Muscle of back (tissue), 13 donors: ENCODE results near the gene FAM171A2. TPM values are rescaled to one million over a fixed set of nuclear protein-coding genes. Genes with fewer than 3 reads are reported as not detected.
"Not testable (repeated sequence)": the region's sequence is repeated elsewhere in the genome, so short reads cannot be mapped to it uniquely, and the experiment has no call there.

ENCODE experiments used
- DNase-seq, 3 donors: peaks; one replicate each; pipeline versions ENCODE4 v3.0.0 to v3.0.0-alpha.2; 2013
- long read RNA-seq, 9 donors: transcript quantifications; one replicate each; lab custom pipeline, GENCODE V29; 2026
- polyA plus RNA-seq, 10 donors: library from polyadenylated mRNA; unstranded; fragments of 120-200 nt; gene quantifications; one replicate each; pipeline ENCODE4 v1.2.1, GENCODE V29; 2013; ENCODE audit not compliant: insufficient read length in 10 of 10

Gene FAM171A2
- 10 to 100 TPM; 44.1 to 84.8 (median 64.4) TPM for polyA plus RNA-seq
- long read RNA-seq, donor 1, transcript FAM171A2-201 (8 exons, 3,160 nt), result major isoform, 18 of 31 reads
- long read RNA-seq, donor 1, partial matches to known transcripts, result 12 of 31 reads
- long read RNA-seq, donor 1, other reads (novel, unspliced or antisense), result 0 of 31 reads
- long read RNA-seq, donor 2, transcript FAM171A2-201 (8 exons, 3,160 nt), result major isoform, 12 of 12 reads
- long read RNA-seq, donor 2, partial matches to known transcripts, result 0 of 12 reads
- long read RNA-seq, donor 2, other reads (novel, unspliced or antisense), result 0 of 12 reads
- long read RNA-seq, donor 3, result 0 reads
- long read RNA-seq, donor 4, transcript FAM171A2-201 (8 exons, 3,160 nt), result major isoform, 13 of 13 reads
- long read RNA-seq, donor 4, partial matches to known transcripts, result 0 of 13 reads
- long read RNA-seq, donor 4, other reads (novel, unspliced or antisense), result 0 of 13 reads
- long read RNA-seq, donor 5, transcript FAM171A2-201 (8 exons, 3,160 nt), result major isoform, 12 of 63 reads
- long read RNA-seq, donor 5, partial matches to known transcripts, result 50 of 63 reads
- long read RNA-seq, donor 5, other reads (novel, unspliced or antisense), result 0 of 63 reads
- long read RNA-seq, donor 6, transcript FAM171A2-201 (8 exons, 3,160 nt), result major isoform, 16 of 24 reads
- long read RNA-seq, donor 6, partial matches to known transcripts, result 7 of 24 reads
- long read RNA-seq, donor 6, other reads (novel, unspliced or antisense), result 0 of 24 reads
- long read RNA-seq, donor 7, transcript FAM171A2-201 (8 exons, 3,160 nt), result major isoform, 20 of 32 reads
- long read RNA-seq, donor 7, partial matches to known transcripts, result 11 of 32 reads
- long read RNA-seq, donor 7, other reads (novel, unspliced or antisense), result 0 of 32 reads
- long read RNA-seq, donor 8, transcript FAM171A2-201 (8 exons, 3,160 nt), result major isoform, 8 of 9 reads
- long read RNA-seq, donor 8, partial matches to known transcripts, result 0 of 9 reads
- long read RNA-seq, donor 8, other reads (novel, unspliced or antisense), result 0 of 9 reads
- long read RNA-seq, donor 9, partial matches to known transcripts, result 0 of 3 reads
- long read RNA-seq, donor 9, other reads (novel, unspliced or antisense), result 0 of 3 reads

DNA sequence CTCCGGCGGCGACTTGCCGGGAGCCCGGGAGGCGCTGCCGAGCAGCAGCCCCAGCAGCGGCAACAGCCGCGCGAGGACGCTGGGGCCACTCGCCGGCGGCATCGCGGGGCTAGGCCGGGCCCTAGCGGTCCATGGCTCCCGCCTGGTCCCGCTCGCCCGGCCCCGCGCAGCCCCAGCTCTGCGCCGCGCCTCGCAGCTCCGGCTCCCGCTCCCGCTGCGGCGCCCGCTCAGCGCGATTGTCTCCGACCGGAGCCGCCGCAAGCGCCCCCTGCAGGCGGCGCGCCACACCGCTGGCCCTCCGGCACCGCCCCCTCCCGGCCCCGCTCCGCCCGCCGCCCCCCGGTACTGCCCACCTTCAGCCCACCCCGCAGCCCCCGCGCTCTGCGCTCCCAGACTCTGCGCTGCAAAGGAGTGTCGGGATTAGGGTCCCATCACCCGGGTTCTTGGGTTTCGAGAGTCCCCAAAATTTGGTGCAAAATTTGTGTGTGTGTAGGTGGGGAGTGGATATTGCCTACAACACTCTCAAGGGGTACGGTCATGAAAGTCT is at the start of gene FAM171A2:
FAM171A2 (minus strand) TSS at position 241 of the 547 bp plus-strand sequence; CDS start at position 102, 139 bp downstream.
- DNase-seq, result peak in 2 of 3 donors; percentile 83 to 86

DNA sequence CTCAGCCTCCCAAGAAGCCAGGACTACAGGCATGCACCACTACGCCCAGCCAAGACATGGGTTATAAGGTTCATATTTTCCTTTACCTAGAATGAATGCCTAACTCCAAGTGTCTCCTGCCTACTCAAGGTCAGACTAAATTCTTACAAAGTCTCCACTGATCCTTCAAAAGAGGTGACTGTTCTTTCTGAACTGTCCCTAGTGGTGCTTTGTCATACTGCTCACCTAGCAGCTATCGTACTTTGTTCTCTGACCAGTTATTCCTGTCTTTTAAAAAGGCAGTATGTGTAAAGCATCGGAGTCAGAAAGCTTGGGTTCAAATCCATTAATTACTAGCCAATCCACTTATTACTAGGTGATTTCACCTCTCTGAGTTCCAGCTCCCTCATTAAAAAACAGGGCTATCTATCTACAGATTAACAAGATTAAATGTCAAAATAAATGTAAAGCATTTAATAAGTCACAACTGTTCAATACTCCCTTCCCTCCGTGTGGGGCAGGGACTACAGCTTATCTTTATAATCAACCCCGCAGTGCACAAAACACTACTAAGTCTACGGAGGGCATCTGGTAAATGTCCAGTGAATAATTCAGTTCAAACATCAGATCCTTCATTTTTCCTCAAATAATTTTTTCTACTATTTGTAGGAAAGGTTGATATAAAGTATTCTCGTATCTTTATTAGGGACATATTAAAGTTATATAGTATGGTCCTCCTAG is 45.8 kb upstream of the FAM171A2 start:
- no peak for DNase-seq

DNA sequence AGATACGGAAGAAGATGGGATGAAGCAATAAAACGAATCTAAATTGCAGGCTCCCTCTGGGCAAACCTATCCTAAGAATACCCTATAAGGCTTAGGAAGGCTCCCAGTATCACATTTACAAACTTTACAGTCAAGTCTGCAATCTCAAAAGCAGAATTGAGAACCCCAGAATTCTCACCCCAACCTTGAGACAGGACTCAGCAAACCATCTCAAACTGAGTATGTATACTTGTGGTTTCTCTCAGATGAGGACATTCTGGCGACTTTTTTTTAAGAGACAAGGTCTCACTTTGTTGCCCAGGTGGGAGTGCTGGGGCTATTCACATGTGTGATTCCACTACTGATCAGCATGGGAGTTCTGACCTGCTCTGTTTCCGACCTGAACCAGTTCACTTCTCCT is 45.1 kb upstream of the FAM171A2 start:
- DNase-seq, result no peak

DNA sequence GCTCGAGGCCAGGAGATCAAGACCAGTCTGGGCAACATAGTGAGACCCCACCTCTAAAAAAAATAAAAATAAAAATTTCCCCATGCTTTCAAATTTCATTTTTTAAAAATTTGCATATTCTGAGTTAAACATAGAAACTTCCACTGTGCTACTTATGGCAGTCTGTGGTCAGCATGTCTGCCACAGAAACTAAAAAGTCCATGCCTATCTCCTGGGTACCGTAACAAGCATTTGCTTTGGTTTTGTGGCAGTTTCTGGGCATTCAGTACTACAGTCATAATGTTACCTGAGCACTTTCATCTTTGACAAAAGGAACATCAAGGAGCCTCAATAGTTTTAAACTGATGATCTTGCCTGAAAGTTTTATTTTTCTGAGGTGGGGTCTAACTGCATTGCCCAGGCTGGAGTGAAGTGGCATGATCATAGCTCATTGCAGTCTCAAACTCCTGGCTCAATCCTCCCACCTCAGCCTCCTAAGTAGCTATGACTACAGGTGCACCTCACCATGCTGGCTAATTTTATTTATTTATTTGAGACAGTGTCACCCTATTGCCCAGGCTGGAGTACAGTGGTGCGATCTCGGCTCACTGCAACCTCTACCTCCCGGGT is 39.0 kb upstream of the FAM171A2 start:
- no peak for DNase-seq

DNA sequence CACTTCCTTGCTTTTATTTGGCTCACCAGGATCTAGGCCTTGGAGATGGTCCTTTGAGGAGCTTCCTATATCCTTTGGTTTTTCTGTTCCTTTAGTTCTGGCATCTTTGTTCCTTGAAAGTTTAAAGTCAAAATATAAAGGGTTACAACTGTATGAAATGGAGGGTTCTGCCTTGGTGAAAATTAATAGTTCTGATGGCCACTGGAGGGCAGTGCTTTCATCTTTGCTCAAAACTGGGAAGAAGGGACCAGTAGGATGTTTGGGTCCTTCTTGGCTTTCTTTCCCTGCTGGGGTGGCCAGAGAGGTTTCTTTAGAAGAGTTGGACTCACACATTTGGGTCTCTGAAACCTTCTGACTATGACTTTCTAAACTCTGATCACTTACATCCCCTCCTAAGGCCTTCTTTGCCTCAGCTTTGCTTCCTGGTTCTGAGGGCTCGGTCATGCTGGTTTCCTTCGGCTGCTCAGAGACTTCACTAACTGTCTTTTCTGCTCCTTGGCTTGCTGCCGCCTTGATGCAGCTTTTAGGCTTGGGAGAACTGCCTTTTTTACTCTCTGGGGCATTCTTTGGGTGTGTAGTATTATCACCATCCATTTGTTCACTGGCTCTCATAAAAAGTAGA is 36.7 kb upstream of the FAM171A2 start:
- no peak for DNase-seq

DNA sequence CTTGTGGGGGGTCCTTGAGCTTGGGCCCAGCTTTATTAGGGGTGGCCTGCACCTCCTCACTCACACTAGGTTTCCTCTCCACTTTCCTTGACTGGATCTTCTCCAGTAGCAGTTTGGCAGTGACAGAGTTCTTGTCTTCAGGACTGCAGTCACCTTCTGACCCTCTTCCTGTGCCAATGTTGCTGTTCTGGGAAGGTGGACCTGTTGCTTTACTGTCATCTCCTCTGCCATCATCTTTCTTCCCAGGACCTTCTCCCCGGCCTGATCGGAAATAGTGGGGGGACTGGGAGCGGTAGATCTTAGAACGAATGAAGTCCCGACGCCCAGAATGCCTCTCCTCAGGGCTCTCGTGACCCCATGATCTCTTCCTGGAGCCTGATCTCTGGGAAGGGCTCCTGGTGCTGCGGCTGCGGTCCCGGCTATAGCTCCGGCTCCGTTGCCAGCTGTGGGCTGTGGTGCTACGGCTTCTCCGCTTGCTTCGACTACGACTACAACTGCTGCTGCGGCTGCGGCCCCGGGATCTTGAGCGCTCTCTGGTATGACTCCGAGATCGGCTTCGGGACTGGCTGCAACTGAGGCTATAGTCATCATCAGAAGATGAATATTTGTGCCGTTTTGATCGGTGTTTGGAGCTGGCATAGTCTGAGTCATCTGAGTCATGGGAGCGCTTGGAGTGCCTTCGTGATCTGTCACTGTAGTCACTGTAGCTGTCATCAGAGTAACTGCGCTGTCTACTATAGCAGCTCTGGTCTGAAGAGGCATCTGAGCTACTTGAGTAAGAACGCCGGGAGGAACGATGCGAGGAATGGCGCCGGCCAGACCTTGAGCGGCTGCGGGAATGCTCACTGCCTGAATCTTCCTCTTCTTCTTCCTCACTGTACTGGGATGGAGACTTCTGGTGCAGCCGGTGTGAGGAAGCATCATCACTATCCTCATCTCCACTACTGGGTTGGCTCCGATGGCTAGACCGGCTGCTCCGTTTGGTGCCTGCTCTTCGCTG is 35.3 kb upstream of the FAM171A2 start:
- DNase-seq, result no peak

DNA sequence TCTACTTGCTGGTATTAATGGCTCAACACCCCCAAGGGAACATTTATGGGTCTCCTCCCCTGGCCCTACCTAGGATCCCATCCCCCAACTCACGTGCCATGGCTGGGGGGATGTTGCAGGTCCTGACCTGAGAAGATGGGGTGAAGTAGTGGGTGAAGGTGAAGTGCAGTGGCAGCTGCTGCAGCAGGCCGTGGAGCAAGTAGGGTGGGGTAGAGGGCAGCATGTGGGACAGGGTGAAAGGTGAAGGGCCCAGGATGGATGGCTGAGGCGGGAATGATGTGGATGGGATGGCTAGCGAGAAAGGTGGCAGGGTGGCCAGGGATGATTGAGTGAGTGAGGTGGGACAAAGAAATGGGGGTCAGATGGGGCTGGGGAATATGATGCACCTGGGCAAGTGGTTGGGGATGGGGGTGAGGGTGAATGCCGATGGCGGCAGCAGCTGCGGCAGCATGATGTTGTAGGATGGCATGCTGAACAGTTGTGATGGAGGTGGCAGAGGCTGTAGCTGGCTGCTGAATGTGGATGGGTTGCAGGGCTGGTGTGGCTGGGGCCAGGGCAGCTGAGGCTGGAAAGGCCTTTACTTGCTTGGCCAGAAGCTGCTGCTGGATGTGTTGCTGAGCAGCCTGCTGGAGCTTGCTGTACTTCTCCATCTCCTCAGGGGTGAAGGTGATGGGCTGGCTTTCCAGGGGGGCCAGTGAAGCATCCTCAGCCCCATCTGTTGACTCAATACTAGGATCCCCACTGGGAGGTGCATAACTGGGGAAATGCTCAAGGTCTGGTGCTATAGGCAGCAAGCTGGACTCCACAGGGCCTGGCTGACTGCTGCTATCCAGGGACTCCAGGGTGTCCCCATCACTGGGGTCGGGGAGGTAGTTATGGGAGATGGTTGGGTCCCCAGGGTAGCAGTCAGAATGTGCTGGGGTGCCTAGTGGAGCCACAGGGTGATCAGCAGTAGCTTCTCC is 34.1 kb upstream of the FAM171A2 start:
- DNase-seq, result no peak

DNA sequence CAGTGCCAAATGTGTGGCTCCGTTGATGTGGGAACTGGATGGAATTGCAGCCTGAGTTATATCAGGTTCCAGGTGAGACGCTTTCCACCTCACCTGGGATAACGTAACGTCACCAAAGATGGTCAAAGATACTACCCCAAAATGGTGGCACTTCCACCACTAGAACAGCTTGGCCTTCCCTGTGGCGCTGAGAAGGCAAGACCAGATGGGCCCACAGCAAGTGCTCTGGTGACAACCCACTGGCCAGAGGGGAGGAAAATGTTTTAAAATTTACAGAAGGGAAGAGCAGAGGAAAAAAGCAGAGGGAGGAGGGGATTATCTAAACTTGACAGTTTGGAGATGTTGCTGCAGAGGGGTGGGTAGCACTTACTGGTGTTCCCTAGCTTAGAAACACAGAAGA is 33.3 kb upstream of the FAM171A2 start:
- DNase-seq, result no peak

DNA sequence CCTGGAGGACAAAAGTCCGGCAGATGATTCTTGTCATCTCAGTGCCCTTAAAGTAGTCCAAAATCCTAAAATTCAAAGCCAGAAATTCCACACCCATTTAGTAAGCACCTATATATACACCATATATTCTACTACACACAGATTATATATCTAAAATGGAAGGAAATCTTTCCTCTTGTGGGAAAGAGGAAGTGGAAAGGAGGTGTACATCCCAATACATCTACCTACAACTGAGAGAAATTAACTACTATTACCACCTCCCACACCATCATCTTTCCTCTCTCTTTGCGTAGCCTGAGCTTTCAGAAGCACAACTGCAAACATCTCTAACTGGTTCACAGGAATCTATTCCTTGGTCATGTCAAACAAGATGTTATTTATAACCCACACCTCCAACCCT is 31.2 kb upstream of the FAM171A2 start:
- DNase-seq, result no peak

DNA sequence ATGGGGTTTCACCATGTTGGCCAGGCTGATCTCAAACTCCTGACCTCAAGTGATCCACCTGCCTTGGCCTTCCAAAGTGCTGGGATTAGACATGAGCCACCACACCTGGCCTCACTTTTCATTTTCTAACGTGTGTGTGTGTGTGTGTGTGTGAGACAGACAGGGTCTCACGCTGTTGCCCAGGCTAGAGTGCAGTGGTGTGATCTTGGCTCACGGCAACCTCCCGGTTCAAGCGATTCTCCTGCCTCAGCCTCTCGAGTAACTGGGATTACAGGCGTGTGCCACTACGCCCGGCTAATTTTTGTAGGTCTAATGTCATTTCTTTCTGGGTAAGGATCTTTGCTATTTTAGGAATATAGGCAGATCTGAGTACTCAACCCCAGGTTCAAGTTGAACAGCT is 30.5 kb upstream of the FAM171A2 start:
- not testable (repeated sequence) for DNase-seq

DNA sequence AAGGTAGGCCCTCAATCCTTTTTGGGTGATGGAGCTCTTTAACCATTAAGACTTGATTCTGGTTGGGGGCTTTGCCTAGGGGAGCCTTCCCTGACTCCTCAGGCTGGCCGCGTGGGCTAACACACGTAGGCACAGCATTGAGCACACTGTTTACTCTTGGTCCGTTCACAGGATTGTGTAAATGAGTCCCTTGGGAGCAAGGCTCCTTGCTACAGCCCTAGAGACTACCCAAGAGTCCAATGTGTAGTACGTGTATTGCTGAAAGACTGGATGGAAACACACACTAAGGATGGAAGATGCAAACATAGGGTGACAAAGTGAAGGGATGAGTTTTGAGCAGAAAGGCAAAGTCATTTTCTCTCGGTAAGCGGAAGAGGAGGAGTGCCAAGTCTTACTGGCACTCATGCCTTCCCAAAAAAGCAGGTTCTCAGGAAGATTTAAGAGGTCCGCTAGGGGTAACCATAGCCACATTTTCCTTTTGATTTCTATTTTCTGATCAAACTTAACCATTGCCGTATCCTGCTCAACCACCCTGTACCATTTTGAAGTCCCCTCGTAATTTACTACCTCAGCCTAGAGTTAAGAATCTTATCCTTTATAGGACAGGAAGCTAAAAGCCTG is 26.7 kb upstream of the FAM171A2 start:
- no peak for DNase-seq

DNA sequence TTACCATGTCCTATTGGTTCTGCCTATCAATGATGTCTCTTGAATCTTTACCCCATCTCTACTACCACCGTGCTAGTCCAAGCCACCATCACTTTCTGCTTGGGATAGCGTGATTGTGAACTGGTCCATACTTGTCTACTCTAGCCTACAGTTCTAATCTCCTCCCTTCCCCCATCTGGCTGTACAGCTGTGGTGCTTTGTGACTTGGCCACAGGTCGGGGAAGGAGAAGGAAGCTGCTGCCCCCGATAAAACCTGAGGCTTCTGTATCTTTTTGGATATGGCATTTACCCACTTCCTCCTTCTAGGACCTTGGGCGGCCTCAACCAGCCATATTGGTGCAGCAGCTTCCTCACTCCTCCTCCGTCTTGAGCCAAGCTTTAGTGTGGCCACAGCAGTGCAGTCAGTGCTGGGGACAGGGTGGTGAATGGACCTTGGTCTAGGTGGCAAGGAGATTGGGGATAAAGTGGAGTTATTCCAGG is 26.1 kb upstream of the FAM171A2 start:
- DNase-seq, result no peak

DNA sequence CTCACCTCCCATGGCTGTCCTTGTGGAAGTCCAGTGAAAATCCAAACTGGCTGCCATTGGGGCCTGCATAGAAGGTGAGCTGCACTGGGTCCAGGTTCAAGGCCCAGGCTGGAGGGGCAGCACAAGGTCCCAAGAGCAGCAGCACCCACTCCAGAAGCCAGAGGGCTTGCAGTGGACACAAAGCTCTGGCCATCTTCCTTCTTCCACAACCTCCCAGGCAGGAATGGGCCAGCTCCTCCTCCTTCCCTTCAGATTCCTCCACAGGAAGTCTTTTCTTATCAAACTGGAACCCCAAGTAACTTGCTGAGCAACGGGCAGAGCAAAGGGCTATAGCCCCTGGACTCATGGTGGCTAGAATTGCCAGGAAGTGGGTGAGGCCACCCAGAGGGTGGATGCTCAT is 25.6 kb upstream of the FAM171A2 start, which contains the start of gene ITGA2B:
ITGA2B (minus strand) TSS at position 369 of the 400 bp plus-strand sequence; CDS start at position 193, 176 bp downstream.
- DNase-seq, result no peak

DNA sequence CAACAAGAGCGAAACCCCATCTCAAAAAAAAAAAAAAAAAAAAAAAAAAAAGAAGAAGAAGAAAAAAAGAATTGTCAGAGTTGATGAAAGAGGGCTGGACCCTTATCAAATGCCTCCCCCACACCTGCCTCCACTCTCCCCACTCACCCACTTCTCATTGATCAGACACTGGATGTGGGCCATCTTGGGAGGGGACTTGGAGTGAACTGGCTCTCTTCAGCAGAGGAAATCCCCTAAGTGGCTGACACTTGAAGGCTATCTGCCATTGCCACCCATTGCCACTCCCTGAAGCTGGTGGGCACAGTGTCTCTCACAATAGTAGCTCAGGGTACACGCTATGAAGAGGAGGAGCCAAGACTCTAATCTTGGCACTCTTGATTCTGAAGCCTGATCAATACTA is 24.2 kb upstream of the FAM171A2 start:
- DNase-seq, result no peak

DNA sequence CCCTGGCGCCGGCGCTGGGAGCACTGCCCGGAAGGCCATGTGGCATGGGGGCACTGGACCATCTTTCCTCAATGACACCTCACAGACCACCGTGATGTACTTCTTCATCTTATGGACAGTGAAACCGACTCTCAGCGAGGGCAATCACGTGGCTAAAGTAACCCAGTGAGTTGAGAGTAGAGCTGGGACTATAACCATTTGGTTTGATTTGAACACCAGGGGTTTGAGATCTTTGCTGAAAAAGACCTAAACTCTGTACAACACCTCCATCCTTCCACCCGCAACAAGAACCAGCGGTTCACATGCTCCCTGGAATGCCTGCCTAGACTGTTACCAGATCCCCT is 22.5 kb upstream of the FAM171A2 start:
- DNase-seq, result no peak

DNA sequence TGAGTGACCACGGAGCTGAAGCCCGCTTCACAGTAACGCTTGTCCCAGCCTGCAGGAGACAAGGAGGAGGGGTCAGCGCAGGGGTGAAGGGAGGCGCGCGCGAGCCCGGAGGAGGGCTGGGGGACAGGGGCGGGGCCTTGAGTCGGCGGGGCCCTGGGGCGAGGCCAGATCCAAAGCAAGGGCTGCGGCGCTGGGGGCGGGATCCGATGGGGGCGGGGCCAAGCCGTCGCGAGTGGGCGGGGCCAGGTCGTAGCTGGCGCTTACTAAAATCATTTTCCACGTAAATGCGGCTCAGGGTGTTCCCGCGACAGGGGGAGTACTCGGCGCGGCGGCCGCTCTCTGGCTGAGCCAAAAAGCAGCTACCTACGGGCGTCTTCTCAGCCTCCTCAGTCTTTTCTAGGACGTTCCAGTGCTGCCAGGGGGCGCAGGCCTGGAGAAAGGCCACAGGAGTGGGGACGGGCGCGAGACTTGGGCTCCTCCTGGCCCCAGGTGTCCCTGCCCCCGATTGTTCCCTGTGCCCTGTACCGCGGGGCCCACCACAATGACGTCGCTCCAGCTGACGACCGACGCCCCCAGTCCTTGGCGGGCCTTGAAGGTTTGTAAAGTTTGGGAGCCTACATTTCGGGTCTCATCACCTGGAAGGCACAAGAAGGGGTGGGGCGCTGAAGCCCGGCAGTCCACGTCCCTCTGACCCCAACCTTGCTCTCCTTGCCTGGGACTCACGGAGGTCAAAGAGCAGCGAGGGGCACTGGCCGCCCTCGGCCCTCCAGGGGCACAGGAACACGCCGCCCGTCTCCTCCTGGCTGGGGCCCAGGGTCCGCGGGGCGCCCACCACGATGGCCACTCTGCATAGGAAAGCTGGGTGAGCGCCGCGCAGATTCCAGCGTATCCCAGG is 21.9 kb upstream of the FAM171A2 start:
- peak; percentile 64 to 90 (median 71) for DNase-seq
